ENCODE data around the gene THSD1. TPM values are rescaled to one million over a fixed set of nuclear protein-coding genes. Genes with fewer than 3 reads are reported as not detected.

THSD1 gene
- total RNA-seq (15.1 TPM), polyA plus RNA-seq (7.3 TPM)

DNA sequence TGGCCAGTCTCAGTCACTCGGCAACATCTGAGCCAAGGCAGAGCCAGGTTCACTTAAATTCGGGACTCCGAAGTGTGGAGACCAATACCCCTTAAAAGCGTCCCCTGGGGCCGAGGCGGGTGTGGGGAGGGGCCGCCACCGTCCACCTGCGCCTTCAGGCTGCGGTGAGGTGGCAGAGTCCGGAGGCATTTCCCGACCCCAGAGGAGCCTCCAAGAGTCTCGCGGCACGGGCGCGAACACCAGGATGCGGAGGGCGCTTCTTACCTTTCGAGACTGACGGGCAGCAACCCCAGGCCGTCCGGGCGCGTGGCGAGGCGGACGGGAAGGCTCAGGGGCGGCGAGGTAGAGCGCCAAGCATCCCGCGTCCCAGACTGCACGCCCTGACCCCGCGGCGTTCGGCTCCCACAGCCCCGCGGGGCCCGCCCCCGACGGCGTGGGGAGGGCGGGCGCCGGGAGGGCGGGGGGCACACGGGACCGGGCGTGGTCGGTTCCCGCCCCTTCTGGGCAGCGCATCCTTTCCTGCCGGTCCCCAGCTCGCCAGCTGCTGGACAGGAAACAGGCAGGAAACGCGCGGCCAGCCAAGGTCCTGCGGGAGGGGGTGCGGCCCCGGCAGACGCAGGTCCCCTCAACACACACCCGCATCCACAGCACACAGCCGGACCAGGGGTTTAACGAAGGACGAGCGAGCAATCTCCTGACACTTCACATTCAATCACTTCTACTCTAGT, at the start of gene THSD1:
Gene THSD1 (minus strand): TSS at position 406 of the 728 bp plus-strand sequence. CDS start 3,572 bp downstream, outside the sequence.
- no peak for DNase-seq (ENCODE audit: extremely low spot score)
- WGBS, result 1% methylated on average over 68 of the region's 68 CpGs
- H3K36me3 ChIP-seq (ENCODE audit: insufficient read depth), result no peaks in the 10 kb centered on the region
- H3K4me3 ChIP-seq (ENCODE audit: low read depth, low read length), result peak within 1 kb of the TSS; percentile 35
- H3K27ac ChIP-seq (ENCODE audit: low read depth), result no peak within 1 kb of the TSS
- no peaks in the 10 kb centered on the region for H3K4me1 ChIP-seq (ENCODE audit: insufficient read depth)

- under 1% methylated on average over 37 of the region's 37 CpGs for WGBS
- no peak for DNase-seq (ENCODE audit: extremely low spot score)
- Histone ChIP-seq H3K4me1 (ENCODE audit: insufficient read depth) (no peaks in the 10 kb centered on the region), H3K36me3 (ENCODE audit: insufficient read depth) (no peaks in the 10 kb centered on the region), H3K4me3 (ENCODE audit: low read depth, low read length) (peak overlapping the region; percentile 76), H3K27ac (ENCODE audit: low read depth) (peak overlapping the region; percentile 77)
Observed at GRCh38 chr13:52455677-52456041, 49.7 kb upstream of the THSD1 start.

GRCh38 chr13:52454820-52455676, 49.1 kb upstream of the THSD1 start, which contains the start of gene CKAP2:
Gene CKAP2 (plus strand): TSS chr13:52455478. CDS start chr13:52455557, 79 bp downstream.
- peak within 1 kb of the TSS; percentile 76 for H3K4me3 ChIP-seq (ENCODE audit: low read depth, low read length)
- under 1% methylated on average over 56 of the region's 56 CpGs for WGBS
- peak; percentile 88 for DNase-seq (ENCODE audit: extremely low spot score)
- H3K36me3 ChIP-seq (ENCODE audit: insufficient read depth), result no peaks in the 10 kb centered on the region
- no peaks in the 10 kb centered on the region for H3K4me1 ChIP-seq (ENCODE audit: insufficient read depth)
- H3K27ac ChIP-seq (ENCODE audit: low read depth), result peak within 1 kb of the TSS; percentile 77

- no peaks in the 10 kb centered on the region for H3K4me1 ChIP-seq (ENCODE audit: insufficient read depth)
- no peaks in the 10 kb centered on the region for H3K36me3 ChIP-seq (ENCODE audit: insufficient read depth)
- no peak overlapping the region for H3K4me3 ChIP-seq (ENCODE audit: low read depth, low read length)
- DNase-seq (ENCODE audit: extremely low spot score), result no peak
- peak overlapping the region; percentile 27 for H3K27ac ChIP-seq (ENCODE audit: low read depth)
- 34% methylated on average over 8 of the region's 8 CpGs for WGBS
Observed at GRCh38 chr13:52454459-52454819, 48.5 kb upstream of the THSD1 start.

GRCh38 chr13:52452470-52452869, 46.5 kb upstream of the THSD1 start:
- Histone ChIP-seq H3K27ac (ENCODE audit: low read depth) (no peak overlapping the region), H3K4me1 (ENCODE audit: insufficient read depth) (no peaks in the 10 kb centered on the region), H3K36me3 (ENCODE audit: insufficient read depth) (no peaks in the 10 kb centered on the region), H3K4me3 (ENCODE audit: low read depth, low read length) (no peak overlapping the region)
- WGBS, result 52% methylated on average over 2 of the region's 2 CpGs
- DNase-seq (ENCODE audit: extremely low spot score), result no peak

DNA sequence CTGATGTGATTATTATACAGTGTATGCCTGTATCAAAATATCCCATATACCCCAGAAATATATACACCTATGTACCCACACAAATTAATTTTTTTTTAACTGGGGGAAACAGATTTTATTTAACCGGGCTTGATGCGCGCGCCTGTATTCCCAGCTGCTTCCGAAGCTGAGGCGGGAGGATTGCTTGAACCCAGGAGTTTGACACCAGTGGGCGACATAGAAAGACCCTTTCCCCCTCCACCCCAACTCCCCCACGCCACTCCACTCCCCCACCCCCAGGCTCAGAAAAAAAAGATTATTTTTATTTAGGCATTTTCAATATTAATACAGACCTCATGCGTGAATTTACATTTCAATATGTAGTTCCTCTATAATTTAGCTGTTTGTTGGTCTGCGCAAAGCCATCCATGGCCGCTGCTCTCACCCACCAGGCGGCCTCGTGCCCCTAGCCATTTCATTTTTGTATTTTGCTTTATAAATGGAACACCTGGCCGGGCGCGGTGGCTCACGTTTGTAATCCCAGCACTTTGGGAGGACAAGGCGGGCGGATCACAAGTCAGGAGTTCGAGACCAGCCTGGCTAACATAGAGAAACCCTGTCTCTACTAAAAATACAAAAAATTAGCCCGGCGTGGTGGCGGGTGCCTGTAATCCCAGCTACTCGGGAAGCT, 45.3 kb upstream of the THSD1 start:
- WGBS, result 87% methylated on average over 24 of the region's 24 CpGs
- Histone ChIP-seq H3K27ac (ENCODE audit: low read depth) (no peak overlapping the region), H3K4me3 (ENCODE audit: low read depth, low read length) (no peak overlapping the region)

DNA sequence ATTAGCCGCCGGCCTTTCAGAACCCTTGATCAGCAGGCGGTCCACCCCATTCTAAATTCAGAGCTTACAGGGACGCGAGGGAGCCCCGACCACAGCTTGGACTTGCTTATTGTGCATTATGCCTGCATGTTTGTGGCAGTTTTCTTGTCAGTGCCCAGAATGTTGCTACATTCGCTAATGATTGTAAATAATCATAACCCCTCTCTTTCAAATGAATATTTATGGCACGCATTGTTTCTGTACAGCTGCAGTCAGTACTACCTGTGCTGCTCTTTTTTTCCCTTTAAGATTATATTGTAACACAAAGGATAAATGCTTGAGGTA, 44.8 kb upstream of the THSD1 start:
- no peak overlapping the region for H3K27ac ChIP-seq (ENCODE audit: low read depth)
- no peak for DNase-seq (ENCODE audit: extremely low spot score)
- no peak overlapping the region for H3K4me3 ChIP-seq (ENCODE audit: low read depth, low read length)
- H3K4me1 ChIP-seq (ENCODE audit: insufficient read depth), result no peaks in the 10 kb centered on the region
- H3K36me3 ChIP-seq (ENCODE audit: insufficient read depth), result no peaks in the 10 kb centered on the region
- 6% methylated on average over 8 of the region's 8 CpGs for WGBS

More for the DNA sequence above, 45.3 kb upstream of the THSD1 start:
- no peaks in the 10 kb centered on the region for H3K36me3 ChIP-seq (ENCODE audit: insufficient read depth)
- DNase-seq (ENCODE audit: extremely low spot score), result no peak
- H3K4me1 ChIP-seq (ENCODE audit: insufficient read depth), result no peaks in the 10 kb centered on the region

GRCh38 chr13:52450012-52450792, 44.2 kb upstream of the THSD1 start, which contains the start of gene VPS36:
Gene VPS36 (minus strand): TSS chr13:52450634. CDS start chr13:52450594, 40 bp downstream.
- peak within 1 kb of the TSS; percentile 98 for H3K27ac ChIP-seq (ENCODE audit: low read depth)
- no peaks in the 10 kb centered on the region for H3K4me1 ChIP-seq (ENCODE audit: insufficient read depth)
- under 1% methylated on average over 105 of the region's 105 CpGs for WGBS
- peak within 1 kb of the TSS; percentile 88 for H3K4me3 ChIP-seq (ENCODE audit: low read depth, low read length)
- DNase-seq (ENCODE audit: extremely low spot score), result peak; percentile 85
- H3K36me3 ChIP-seq (ENCODE audit: insufficient read depth), result no peaks in the 10 kb centered on the region

- H3K4me1 ChIP-seq (ENCODE audit: insufficient read depth), result no peaks in the 10 kb centered on the region
- peak overlapping the region; percentile 98 for H3K27ac ChIP-seq (ENCODE audit: low read depth)
- peak overlapping the region; percentile 88 for H3K4me3 ChIP-seq (ENCODE audit: low read depth, low read length)
- 7% methylated on average over 10 of the region's 10 CpGs for WGBS
- H3K36me3 ChIP-seq (ENCODE audit: insufficient read depth), result no peaks in the 10 kb centered on the region
- no peak for DNase-seq (ENCODE audit: extremely low spot score)
Observed at GRCh38 chr13:52449331-52450011, 43.5 kb upstream of the THSD1 start.

- WGBS, result 80% methylated on average over 5 of the region's 5 CpGs
- Histone ChIP-seq H3K4me3 (ENCODE audit: low read depth, low read length) (no peak overlapping the region), H3K4me1 (ENCODE audit: insufficient read depth) (no peaks in the 10 kb centered on the region), H3K27ac (ENCODE audit: low read depth) (no peak overlapping the region), H3K36me3 (ENCODE audit: insufficient read depth) (no peaks in the 10 kb centered on the region)
- DNase-seq (ENCODE audit: extremely low spot score), result no peak
Observed at GRCh38 chr13:52447815-52448552, 42.0 kb upstream of the THSD1 start.

- Histone ChIP-seq H3K4me3 (ENCODE audit: low read depth, low read length) (no peak overlapping the region), H3K27ac (ENCODE audit: low read depth) (no peak overlapping the region), H3K36me3 (ENCODE audit: insufficient read depth) (no peaks in the 10 kb centered on the region), H3K4me1 (ENCODE audit: insufficient read depth) (no peaks in the 10 kb centered on the region)
- DNase-seq (ENCODE audit: extremely low spot score), result no peak
- WGBS, result 85% methylated on average over 2 of the region's 2 CpGs
Observed at GRCh38 chr13:52447354-52447753, 41.4 kb upstream of the THSD1 start.

DNA sequence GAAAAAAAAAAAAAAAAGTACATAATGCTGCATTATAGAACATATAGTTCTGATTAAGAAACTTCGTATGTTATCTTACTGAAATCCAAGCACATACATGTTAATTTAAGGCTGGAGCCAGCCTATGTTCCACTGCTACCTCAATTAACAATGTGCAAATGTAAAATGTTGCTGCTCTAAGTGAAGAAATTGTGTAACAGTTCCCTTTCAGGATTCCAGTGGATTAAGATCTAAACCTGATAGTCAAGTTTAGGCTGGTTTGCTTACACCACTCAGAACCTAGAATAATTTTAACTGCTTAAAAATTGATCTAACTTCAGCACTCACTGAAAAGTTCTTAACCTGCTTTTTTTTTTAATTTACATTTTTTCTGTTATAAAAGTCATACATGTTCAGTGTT, 40.3 kb upstream of the THSD1 start:
- H3K4me1 ChIP-seq (ENCODE audit: insufficient read depth), result no peaks in the 10 kb centered on the region
- no peak for DNase-seq (ENCODE audit: extremely low spot score)
- no peaks in the 10 kb centered on the region for H3K36me3 ChIP-seq (ENCODE audit: insufficient read depth)
- H3K4me3 ChIP-seq (ENCODE audit: low read depth, low read length), result no peak overlapping the region
- 77% methylated on average over 1 of the region's 1 CpG for WGBS
- no peak overlapping the region for H3K27ac ChIP-seq (ENCODE audit: low read depth)
